Measurements from ENCODE around the gene TLCD4. TPM values are rescaled to one million over a fixed set of nuclear protein-coding genes. Genes with fewer than 3 reads are reported as not detected.

Gene TLCD4
- total and polyA plus RNA-seq, 2 of the 13 experiments (the other 11 are each of a cell fraction or from before 2014, with no cell fraction given) = 4.7 to 14.5 TPM

DNA sequence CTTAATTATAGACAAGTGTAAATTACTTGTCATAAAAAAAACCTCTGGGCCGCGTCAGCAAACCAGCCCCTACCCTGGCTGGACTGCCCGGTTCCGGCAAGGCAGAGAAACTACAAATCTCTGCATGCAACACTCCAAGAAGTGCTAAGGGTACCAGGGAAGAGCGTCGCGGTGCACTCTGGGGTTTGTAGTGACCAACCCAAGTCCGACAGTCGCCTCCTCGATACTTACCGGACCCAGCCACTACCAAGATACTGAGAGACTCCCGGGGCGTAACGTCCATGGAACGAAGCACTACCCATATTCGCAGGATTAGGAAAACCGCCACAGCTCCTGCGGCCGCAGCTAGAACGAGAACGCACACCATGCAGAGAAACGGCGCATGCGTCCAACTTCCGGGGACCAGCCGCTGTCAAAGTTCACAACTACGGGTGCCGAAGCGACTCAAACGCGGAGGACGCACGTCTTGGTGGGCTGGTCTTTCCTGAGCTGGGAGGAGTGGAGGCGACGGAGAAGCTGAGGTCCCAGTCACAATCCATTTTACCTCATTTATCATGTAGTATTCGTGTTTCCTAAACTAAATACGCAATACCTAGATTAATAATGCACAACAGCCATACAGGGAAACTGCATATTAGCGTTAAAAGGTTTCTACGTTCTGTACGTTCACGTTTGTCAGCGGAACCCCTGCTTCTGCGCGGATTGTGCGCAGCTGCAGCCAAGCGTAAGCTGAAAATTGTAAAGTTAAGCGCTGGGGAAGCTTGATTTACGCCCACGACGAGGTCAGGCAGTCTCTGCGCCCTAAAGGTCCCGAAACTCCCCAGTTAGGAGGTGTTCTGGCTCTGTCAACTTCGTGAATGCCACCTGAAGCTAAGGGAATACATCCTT is 44.4 kb upstream of the TLCD4 start, which contains the start of gene ALG14 (continued):
- no peak for TF ChIP-seq MXD4 (CRISPR knock-in tag; IDR thresholded peaks at IDR 0.05)
- TF ChIP-seq ZNF292 (CRISPR knock-in tag; IDR thresholded peaks at IDR 0.05; ENCODE audit: borderline replicate concordance, low read depth) = peak; percentile 62; the same call in 1 of the 2 replicates
- no peak; the same call in 1 of the 2 replicates for TF ChIP-seq KDM5B (CRISPR knock-in tag; IDR thresholded peaks at IDR 0.05; ENCODE audit: borderline replicate concordance)
- 0 out of 2 replicates have a peak, but pooled peaks have one; percentile 47 for TF ChIP-seq BORCS8-MEF2B (CRISPR knock-in tag; IDR thresholded peaks at IDR 0.05)
- TF ChIP-seq, protein P1, sequence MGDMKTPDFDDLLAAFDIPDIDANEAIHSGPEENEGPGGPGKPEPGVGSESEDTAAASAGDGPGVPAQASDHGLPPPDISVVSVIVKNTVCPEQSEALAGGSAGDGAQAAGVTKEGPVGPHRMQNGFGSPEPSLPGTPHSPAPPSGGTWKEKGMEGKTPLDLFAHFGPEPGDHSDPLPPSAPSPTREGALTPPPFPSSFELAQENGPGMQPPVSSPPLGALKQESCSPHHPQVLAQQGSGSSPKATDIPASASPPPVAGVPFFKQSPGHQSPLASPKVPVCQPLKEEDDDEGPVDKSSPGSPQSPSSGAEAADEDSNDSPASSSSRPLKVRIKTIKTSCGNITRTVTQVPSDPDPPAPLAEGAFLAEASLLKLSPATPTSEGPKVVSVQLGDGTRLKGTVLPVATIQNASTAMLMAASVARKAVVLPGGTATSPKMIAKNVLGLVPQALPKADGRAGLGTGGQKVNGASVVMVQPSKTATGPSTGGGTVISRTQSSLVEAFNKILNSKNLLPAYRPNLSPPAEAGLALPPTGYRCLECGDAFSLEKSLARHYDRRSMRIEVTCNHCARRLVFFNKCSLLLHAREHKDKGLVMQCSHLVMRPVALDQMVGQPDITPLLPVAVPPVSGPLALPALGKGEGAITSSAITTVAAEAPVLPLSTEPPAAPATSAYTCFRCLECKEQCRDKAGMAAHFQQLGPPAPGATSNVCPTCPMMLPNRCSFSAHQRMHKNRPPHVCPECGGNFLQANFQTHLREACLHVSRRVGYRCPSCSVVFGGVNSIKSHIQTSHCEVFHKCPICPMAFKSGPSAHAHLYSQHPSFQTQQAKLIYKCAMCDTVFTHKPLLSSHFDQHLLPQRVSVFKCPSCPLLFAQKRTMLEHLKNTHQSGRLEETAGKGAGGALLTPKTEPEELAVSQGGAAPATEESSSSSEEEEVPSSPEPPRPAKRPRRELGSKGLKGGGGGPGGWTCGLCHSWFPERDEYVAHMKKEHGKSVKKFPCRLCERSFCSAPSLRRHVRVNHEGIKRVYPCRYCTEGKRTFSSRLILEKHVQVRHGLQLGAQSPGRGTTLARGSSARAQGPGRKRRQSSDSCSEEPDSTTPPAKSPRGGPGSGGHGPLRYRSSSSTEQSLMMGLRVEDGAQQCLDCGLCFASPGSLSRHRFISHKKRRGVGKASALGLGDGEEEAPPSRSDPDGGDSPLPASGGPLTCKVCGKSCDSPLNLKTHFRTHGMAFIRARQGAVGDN (CRISPR knock-in tag; IDR thresholded peaks at IDR 0.05) = peak; percentile 93
- 0 out of 2 replicates have a peak, but pooled peaks have one; percentile 65 for TF ChIP-seq PAWR (CRISPR knock-in tag; IDR thresholded peaks at IDR 0.05; ENCODE audit: borderline replicate concordance)
- no peak for TF ChIP-seq AHR (CRISPR knock-in tag; IDR thresholded peaks at IDR 0.05)
- TF ChIP-seq, protein P2, sequence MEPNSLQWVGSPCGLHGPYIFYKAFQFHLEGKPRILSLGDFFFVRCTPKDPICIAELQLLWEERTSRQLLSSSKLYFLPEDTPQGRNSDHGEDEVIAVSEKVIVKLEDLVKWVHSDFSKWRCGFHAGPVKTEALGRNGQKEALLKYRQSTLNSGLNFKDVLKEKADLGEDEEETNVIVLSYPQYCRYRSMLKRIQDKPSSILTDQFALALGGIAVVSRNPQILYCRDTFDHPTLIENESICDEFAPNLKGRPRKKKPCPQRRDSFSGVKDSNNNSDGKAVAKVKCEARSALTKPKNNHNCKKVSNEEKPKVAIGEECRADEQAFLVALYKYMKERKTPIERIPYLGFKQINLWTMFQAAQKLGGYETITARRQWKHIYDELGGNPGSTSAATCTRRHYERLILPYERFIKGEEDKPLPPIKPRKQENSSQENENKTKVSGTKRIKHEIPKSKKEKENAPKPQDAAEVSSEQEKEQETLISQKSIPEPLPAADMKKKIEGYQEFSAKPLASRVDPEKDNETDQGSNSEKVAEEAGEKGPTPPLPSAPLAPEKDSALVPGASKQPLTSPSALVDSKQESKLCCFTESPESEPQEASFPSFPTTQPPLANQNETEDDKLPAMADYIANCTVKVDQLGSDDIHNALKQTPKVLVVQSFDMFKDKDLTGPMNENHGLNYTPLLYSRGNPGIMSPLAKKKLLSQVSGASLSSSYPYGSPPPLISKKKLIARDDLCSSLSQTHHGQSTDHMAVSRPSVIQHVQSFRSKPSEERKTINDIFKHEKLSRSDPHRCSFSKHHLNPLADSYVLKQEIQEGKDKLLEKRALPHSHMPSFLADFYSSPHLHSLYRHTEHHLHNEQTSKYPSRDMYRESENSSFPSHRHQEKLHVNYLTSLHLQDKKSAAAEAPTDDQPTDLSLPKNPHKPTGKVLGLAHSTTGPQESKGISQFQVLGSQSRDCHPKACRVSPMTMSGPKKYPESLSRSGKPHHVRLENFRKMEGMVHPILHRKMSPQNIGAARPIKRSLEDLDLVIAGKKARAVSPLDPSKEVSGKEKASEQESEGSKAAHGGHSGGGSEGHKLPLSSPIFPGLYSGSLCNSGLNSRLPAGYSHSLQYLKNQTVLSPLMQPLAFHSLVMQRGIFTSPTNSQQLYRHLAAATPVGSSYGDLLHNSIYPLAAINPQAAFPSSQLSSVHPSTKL (CRISPR knock-in tag; IDR thresholded peaks at IDR 0.05) = peak; percentile 39; the same call in 1 of the 2 replicates
- TF ChIP-seq ZNF562 (CRISPR knock-in tag; IDR thresholded peaks at IDR 0.05; ENCODE audit: borderline replicate concordance) = no peak
- peak; percentile 75 for TF ChIP-seq SALL2 (CRISPR knock-in tag; IDR thresholded peaks at IDR 0.05)
- no peak for TF ChIP-seq CC2D1A (CRISPR knock-in tag; IDR thresholded peaks at IDR 0.05)
- no peak for TF ChIP-seq ZSCAN22 (CRISPR knock-in tag; IDR thresholded peaks at IDR 0.05)
- no peak for TF ChIP-seq PAX8 (CRISPR knock-in tag; IDR thresholded peaks at IDR 0.05; ENCODE audit: borderline replicate concordance)
- peak; percentile 38; the same call in 1 of the 2 replicates for TF ChIP-seq FOXA3 (CRISPR knock-in tag; IDR thresholded peaks at IDR 0.05)
- no peak; a peak in 1 of 4 replicates for TF ChIP-seq REST (IDR thresholded peaks at IDR 0.05; ENCODE audit: borderline replicate concordance in 1 of 2, low read depth in 1 of 2, low read length in 2 of 2)
- TF ChIP-seq HOXA5 (CRISPR knock-in tag; IDR thresholded peaks at IDR 0.05) = peak; percentile 48; the same call in 1 of the 2 replicates
- TF ChIP-seq NFE2 (CRISPR knock-in tag; IDR thresholded peaks at IDR 0.05) = no peak
